SU-DHL-6 (cell line): ENCODE measurements around the gene CDK14.

Experiments
- H2AFZ ChIP-seq: fragments of 200-600 bp; sonication (generic); 2 replicates; pipeline ENCODE4 v1.6.1; 2014; ENCODE audit warnings: low read depth, mild to moderate bottlenecking, moderate library complexity, mixed read lengths, antibody characterized with exemption, low read length; ENCODE audit not compliant: severe bottlenecking
- H3F3A ChIP-seq: fragments of 200-600 bp; shearing (Covaris generic); 2 replicates; pipeline ENCODE4 v1.6.0; 2016; ENCODE audit warnings: antibody characterized with exemption, mild to moderate bottlenecking; ENCODE audit not compliant: insufficient read depth
- H3K27ac ChIP-seq: fragments of 200-600 bp; sonication (generic); 2 replicates; pipeline ENCODE4 v1.5.1; 2016; ENCODE audit warnings: low read depth, mild to moderate bottlenecking, low read length, moderate library complexity, mixed read lengths
- H3K27me3 ChIP-seq: fragments of 200-600 bp; sonication (generic), shearing (Covaris generic); 2 replicates; pipeline ENCODE4 v1.6.0; 2014; ENCODE audit warnings: mild to moderate bottlenecking, low read length
- H3K36me3 ChIP-seq: fragments of 200-600 bp; sonication (generic); 2 replicates; pipeline ENCODE4 v1.6.1; 2014; ENCODE audit warnings: mild to moderate bottlenecking, low read length, mixed read lengths
- H3K4me2 ChIP-seq: fragments of 300-600, 200-600 bp; shearing (Covaris generic), sonication (generic); 2 replicates; pipeline ENCODE4 v1.6.0; 2014; ENCODE audit warnings: low read length, low read depth, mild to moderate bottlenecking; ENCODE audit not compliant: poor library complexity, severe bottlenecking
- H3K4me3 ChIP-seq: fragments of 200-600 bp; sonication (generic); 2 replicates; pipeline ENCODE4 v1.5.1; 2014; ENCODE audit warnings: antibody characterized with exemption, low read length, mild to moderate bottlenecking, mixed read lengths; ENCODE audit not compliant: insufficient read depth, poor library complexity, severe bottlenecking
- H3K79me2 ChIP-seq: fragments of 200-600 bp; sonication (generic); 2 replicates; pipeline ENCODE4 v1.6.1; 2014; ENCODE audit warnings: mild to moderate bottlenecking, low read length, moderate library complexity; ENCODE audit not compliant: insufficient read depth
- H3K9ac ChIP-seq: fragments of 200-600 bp; sonication (generic); 2 replicates; pipeline ENCODE4 v1.7.0; 2014; ENCODE audit warnings: mild to moderate bottlenecking, low read length
- H3K9me2 ChIP-seq: fragments of 200-600 bp; sonication (generic); replicated peaks from 2 replicates; pipeline ENCODE4 v1.6.1; 2014; ENCODE audit warnings: low read length; ENCODE audit not compliant: insufficient read depth
- H3K9me3 ChIP-seq: fragments of 200-600 bp; sonication (generic); 2 replicates; pipeline ENCODE4 v1.6.1; 2014; ENCODE audit warnings: low read length, mixed read lengths; ENCODE audit not compliant: insufficient read depth
- H4K20me1 ChIP-seq: fragments of 200-600 bp; sonication (generic); 2 replicates; pipeline ENCODE4 v1.6.1; 2014; ENCODE audit warnings: low read depth, mild to moderate bottlenecking, antibody characterized with exemption, low read length, moderate library complexity, mixed read lengths
- EZH2phosphoT487 ChIP-seq: fragments of 200-600 bp; sonication (generic), shearing (Covaris generic); conservative IDR thresholded peaks from 2 replicates; pipeline ENCODE4 v1.6.1; 2018; ENCODE audit warnings: mild to moderate bottlenecking, antibody characterized with exemption, low read length, moderate library complexity, mixed read lengths
- TF ChIP-seq, protein P1 (sequence below): fragments of 200-600 bp; sonication (generic); IDR thresholded peaks from one replicate; pipeline ENCODE4 v1.5.1; 2017; ENCODE audit warnings: antibody characterized with exemption, mild to moderate bottlenecking, low read length, moderate library complexity; ENCODE audit not compliant: insufficient read depth, poor library complexity, severe bottlenecking

The CDK14 gene

GRCh38 chr7:91162436-91162835 is 566.3 kb downstream of the CDK14 start:
- no peaks in the 10 kb centered on the region for H3K36me3 ChIP-seq
- H3F3A ChIP-seq, result no peaks in the 10 kb centered on the region
- H2AFZ ChIP-seq, result no peak overlapping the region
- H3K9me2 ChIP-seq, result no peaks in the 10 kb centered on the region
- H3K9me3 ChIP-seq, result no peaks in the 10 kb centered on the region
- no peak overlapping the region for H3K4me3 ChIP-seq
- no peak overlapping the region for H3K4me2 ChIP-seq
- H4K20me1 ChIP-seq, result no peaks in the 10 kb centered on the region
- no peaks in the 10 kb centered on the region for H3K27me3 ChIP-seq
- TF ChIP-seq, protein P1, sequence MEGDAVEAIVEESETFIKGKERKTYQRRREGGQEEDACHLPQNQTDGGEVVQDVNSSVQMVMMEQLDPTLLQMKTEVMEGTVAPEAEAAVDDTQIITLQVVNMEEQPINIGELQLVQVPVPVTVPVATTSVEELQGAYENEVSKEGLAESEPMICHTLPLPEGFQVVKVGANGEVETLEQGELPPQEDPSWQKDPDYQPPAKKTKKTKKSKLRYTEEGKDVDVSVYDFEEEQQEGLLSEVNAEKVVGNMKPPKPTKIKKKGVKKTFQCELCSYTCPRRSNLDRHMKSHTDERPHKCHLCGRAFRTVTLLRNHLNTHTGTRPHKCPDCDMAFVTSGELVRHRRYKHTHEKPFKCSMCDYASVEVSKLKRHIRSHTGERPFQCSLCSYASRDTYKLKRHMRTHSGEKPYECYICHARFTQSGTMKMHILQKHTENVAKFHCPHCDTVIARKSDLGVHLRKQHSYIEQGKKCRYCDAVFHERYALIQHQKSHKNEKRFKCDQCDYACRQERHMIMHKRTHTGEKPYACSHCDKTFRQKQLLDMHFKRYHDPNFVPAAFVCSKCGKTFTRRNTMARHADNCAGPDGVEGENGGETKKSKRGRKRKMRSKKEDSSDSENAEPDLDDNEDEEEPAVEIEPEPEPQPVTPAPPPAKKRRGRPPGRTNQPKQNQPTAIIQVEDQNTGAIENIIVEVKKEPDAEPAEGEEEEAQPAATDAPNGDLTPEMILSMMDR, result no peak
- no peak for TF ChIP-seq EZH2phosphoT487
- no peaks in the 10 kb centered on the region for H3K79me2 ChIP-seq
- H3K27ac ChIP-seq, result no peak overlapping the region
- no peak overlapping the region for H3K9ac ChIP-seq

- no peak overlapping the region for H2AFZ ChIP-seq
- no peak overlapping the region for H3K4me2 ChIP-seq
- no peak overlapping the region for H3K4me3 ChIP-seq
- H4K20me1 ChIP-seq, result no peaks in the 10 kb centered on the region
- H3K36me3 ChIP-seq, result no peaks in the 10 kb centered on the region
- H3K9me3 ChIP-seq, result no peaks in the 10 kb centered on the region
- no peak overlapping the region for H3K9ac ChIP-seq
- TF ChIP-seq, protein P1, result no peak
- TF ChIP-seq EZH2phosphoT487, result no peak
- H3K79me2 ChIP-seq, result no peaks in the 10 kb centered on the region
- no peaks in the 10 kb centered on the region for H3K27me3 ChIP-seq
- no peaks in the 10 kb centered on the region for H3F3A ChIP-seq
- H3K9me2 ChIP-seq, result no peaks in the 10 kb centered on the region
- no peak overlapping the region for H3K27ac ChIP-seq
These were observed 568.4 kb downstream of the CDK14 start for GRCh38 chr7:91164506-91164905.

- Histone ChIP-seq H3K9ac (no peak overlapping the region), H3K79me2 (no peaks in the 10 kb centered on the region), H2AFZ (no peak overlapping the region), H3F3A (no peaks in the 10 kb centered on the region), H3K9me3 (no peaks in the 10 kb centered on the region), H3K4me3 (no peak overlapping the region), H4K20me1 (no peaks in the 10 kb centered on the region), H3K4me2 (peak overlapping the region; percentile 16), H3K9me2 (no peaks in the 10 kb centered on the region), H3K27me3 (no peaks in the 10 kb centered on the region), H3K36me3 (no peaks in the 10 kb centered on the region), H3K27ac (peak overlapping the region; percentile 25)
- no peak for TF ChIP-seq EZH2phosphoT487
- TF ChIP-seq, protein P1, result no peak
These were observed 569.1 kb downstream of the CDK14 start for GRCh38 chr7:91165006-91165845.
